ENCODE results near the gene MRFAP1L1. TPM values are rescaled to one million over a fixed set of nuclear protein-coding genes. Genes with fewer than 3 reads are reported as not detected.

MRFAP1L1 gene
- total RNA-seq, 6 donors from 2014 or later = 24.6 to 71.3 (median 50.8) TPM

DNA sequence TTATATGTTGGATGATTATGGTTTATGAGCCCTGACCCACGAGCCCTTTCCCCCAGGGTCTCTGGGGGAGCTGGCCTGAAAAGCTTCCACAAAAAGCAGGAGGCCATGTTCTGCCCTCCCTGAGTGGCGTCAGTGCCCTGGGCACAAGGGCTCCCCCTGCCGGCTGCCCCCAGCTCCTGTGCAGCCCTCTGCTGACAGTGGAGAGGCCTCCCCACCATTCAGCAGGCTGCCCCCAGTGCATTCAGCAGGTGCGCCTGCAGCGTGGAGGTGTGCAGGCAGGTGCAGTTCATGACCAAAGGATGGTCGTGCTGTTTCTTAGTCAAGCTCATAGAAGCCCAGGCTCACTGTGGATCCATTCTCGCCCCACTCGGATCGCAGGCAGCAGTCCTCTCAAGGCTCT, 28.5 kb downstream of the MRFAP1L1 start:
- no peak overlapping the region for H3K4me3 ChIP-seq
- H3K36me3 ChIP-seq = peaks cover 0 to 7% (median 0%) of the 10 kb centered on the region in 4 donors
- TF ChIP-seq, protein P1, sequence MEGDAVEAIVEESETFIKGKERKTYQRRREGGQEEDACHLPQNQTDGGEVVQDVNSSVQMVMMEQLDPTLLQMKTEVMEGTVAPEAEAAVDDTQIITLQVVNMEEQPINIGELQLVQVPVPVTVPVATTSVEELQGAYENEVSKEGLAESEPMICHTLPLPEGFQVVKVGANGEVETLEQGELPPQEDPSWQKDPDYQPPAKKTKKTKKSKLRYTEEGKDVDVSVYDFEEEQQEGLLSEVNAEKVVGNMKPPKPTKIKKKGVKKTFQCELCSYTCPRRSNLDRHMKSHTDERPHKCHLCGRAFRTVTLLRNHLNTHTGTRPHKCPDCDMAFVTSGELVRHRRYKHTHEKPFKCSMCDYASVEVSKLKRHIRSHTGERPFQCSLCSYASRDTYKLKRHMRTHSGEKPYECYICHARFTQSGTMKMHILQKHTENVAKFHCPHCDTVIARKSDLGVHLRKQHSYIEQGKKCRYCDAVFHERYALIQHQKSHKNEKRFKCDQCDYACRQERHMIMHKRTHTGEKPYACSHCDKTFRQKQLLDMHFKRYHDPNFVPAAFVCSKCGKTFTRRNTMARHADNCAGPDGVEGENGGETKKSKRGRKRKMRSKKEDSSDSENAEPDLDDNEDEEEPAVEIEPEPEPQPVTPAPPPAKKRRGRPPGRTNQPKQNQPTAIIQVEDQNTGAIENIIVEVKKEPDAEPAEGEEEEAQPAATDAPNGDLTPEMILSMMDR (IDR thresholded peaks at IDR 0.05) = no peak
- TF ChIP-seq POLR2AphosphoS5 (IDR thresholded peaks at IDR 0.05) (no peak), EP300 (IDR thresholded peaks at IDR 0.05) (no peak), POLR2A (IDR thresholded peaks at IDR 0.05) (no peak)
- H3K9me3 ChIP-seq = no peaks in the 10 kb centered on the region
- no peak overlapping the region for H3K27ac ChIP-seq
- whole genome bisulfite sequencing, 2 donors = 83 to 92% methylated on average over 1 to 7 of the region's 9 CpGs
- no peak for ATAC-seq (ENCODE audit: low FRiP score in 2 of 2)
- H3K27me3 ChIP-seq = no peaks in the 10 kb centered on the region
- peaks cover 11 to 17% (median 15%) of the 10 kb centered on the region in 4 donors for H3K4me1 ChIP-seq
- DNase-seq = peak in 1 of 2 donors; percentile 67

DNA sequence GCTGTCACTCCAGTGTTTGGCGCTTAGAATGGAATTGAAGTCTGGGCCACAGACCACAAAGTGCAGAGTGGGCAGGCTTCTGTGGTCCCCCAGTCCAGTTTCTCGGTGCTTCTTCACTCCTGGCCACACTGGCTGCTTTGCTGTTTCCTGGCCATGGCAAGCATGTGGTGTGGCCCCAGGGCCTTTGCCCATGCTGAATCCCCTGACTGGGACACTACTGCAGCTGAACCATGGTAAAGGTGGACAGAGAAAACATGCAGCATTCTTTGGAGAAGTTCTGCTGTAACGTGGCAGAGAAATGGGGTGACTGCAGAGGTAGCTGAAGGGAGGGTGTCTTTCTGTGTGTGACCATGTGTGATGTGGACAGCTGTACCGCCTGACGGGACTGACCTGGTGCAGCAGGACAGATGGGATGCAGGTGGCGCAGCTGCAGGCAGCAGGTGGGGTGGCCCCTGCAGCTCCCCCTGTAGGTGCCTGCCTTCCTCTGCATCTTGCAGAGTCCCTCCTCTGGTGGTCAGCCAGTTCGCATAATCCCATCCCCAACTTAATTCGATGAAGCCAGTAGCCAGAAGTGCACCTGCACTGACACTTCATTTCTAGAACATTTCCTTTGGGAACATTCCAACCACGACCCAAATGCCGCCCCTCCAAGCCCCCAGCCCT, 29.2 kb downstream of the MRFAP1L1 start:
- H3K27ac ChIP-seq = no peak overlapping the region
- peaks cover 0 to 13% (median 0%) of the 10 kb centered on the region in 4 donors for H3K36me3 ChIP-seq
- 79 to 91% methylated on average over 7 to 10 of the region's 10 CpGs for WGBS, 2 donors
- peaks cover 18 to 24% (median 22%) of the 10 kb centered on the region in 4 donors for H3K4me1 ChIP-seq
- DNase-seq = no peak
- no peaks in the 10 kb centered on the region for H3K27me3 ChIP-seq
- H3K4me3 ChIP-seq = no peak overlapping the region
- TF ChIP-seq, protein P1 (IDR thresholded peaks at IDR 0.05) = no peak
- TF ChIP-seq EP300 (IDR thresholded peaks at IDR 0.05) = no peak
- TF ChIP-seq POLR2A (IDR thresholded peaks at IDR 0.05) = no peak
- no peak for TF ChIP-seq POLR2AphosphoS5 (IDR thresholded peaks at IDR 0.05)
- H3K9me3 ChIP-seq = no peaks in the 10 kb centered on the region
- ATAC-seq (ENCODE audit: low FRiP score in 2 of 2) = no peak

DNA sequence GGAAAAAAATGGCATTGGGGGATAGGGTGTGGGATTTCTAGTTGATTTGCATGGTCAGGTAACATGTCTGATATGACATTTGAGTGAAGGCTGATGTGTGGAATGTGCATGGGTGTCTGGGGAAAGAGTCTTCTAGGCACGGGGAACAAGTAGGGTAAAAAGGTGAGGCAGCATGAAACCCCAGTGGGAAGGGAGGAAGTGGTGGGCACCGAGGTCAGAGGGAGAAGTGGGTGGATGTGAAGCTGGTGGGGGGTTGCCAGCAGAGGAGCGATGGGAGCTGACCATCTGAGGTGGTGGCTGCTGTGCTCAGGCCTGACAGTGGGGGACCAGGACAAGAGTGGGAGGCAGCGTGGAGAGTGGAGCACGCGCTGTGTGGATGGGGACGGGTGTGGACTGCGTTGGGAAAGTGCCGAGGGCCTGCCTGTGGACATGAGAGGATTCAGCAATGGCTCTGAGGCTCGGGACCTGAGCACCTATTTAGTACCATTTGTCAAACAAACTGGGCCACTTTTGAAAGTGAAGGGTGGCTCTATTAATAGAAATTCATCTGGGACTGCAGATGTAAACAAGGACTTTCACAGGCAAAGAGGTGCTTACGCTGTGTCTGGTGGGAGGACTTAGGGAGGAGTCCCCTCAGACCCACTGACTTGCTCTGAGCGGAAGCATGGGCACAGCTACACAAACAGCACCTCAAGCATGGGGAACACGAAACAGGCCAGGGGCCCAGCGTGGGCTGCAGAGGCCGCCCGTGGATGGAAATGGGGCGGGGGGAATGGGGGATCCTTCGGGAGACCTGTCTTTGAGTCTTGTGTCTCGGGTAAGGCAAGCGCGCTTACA, 32.7 kb downstream of the MRFAP1L1 start:
- Histone ChIP-seq H3K9me3 (no peaks in the 10 kb centered on the region), H3K36me3 (peaks cover 0 to 13% (median 0%) of the 10 kb centered on the region in 4 donors), H3K27me3 (no peaks in the 10 kb centered on the region), H3K4me1 (peaks cover 29 to 42% (median 32%) of the 10 kb centered on the region in 4 donors), H3K4me3 (peak overlapping the region in 2 of 4 donors; percentile 1 to 12), H3K27ac (peak overlapping the region in 2 of 4 donors; percentile 33 to 57)
- ATAC-seq (ENCODE audit: low FRiP score in 2 of 2) (no peak), DNase-seq (peak in 1 of 2 donors; percentile 66)
- 69% methylated on average over 21 of the region's 21 CpGs for WGBS, 2 donors
- TF ChIP-seq POLR2AphosphoS5 (IDR thresholded peaks at IDR 0.05) (no peak), POLR2A (IDR thresholded peaks at IDR 0.05) (peak in 1 of 4 donors; percentile 36)
- TF ChIP-seq, protein P1 (IDR thresholded peaks at IDR 0.05) = no peak

DNA sequence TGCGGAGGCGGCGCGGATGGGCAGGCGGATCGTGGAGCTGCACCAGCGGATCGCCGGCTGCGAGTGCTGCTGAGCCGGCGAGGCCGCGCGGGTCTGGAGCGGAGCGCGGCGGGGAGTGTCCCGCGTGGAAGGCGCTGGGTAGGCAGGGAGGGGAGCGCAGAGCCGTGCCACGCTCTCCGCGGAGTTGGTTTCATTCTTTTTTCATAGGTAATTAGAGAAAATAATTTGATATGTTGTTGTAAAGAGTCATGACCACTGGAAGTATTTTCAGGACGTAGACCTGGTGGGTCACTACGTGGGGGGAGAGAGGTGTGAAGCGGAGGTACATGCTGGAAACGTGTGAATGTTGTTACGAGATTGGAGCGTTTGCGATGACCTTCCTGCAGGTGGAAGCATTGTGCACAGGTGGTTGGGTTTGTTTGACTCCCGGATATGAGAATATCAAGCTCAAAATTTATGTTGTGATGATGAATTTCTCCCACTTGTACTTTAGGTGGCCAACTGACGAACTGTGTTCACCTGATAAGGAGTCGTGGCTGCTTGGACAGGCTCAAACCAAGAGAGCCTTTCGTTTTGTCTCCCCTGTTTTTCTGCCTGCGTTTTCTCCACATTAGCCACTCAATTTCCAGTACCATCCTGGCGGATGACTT, 35.0 kb downstream of the MRFAP1L1 start:
- WGBS, 2 donors = 5 to 6% methylated on average over 35 to 38 of the region's 40 CpGs
- DNase-seq (peak in 1 of 2 donors; percentile 60), ATAC-seq (ENCODE audit: low FRiP score in 2 of 2) (no peak)
- Histone ChIP-seq H3K27me3 (no peaks in the 10 kb centered on the region), H3K9me3 (no peaks in the 10 kb centered on the region), H3K36me3 (peaks cover 0 to 13% (median 0%) of the 10 kb centered on the region in 4 donors), H3K4me3 (peak overlapping the region; percentile 79 to 91 (median 89)), H3K27ac (peak overlapping the region; percentile 79 to 92 (median 82)), H3K4me1 (peaks cover 29 to 42% (median 32%) of the 10 kb centered on the region in 4 donors)
- TF ChIP-seq, protein P1 (IDR thresholded peaks at IDR 0.05) = peak in 4 of 6 experiments; percentile 13 to 60 (median 31)
- TF ChIP-seq POLR2A (IDR thresholded peaks at IDR 0.05) = no peak

All from upper lobe of left lung (tissue), 6 donors.